ENCODE data around the gene MRM3. TPM values are rescaled to one million over a fixed set of nuclear protein-coding genes. Genes with fewer than 3 reads are reported as not detected.

MRM3 gene, protein sequence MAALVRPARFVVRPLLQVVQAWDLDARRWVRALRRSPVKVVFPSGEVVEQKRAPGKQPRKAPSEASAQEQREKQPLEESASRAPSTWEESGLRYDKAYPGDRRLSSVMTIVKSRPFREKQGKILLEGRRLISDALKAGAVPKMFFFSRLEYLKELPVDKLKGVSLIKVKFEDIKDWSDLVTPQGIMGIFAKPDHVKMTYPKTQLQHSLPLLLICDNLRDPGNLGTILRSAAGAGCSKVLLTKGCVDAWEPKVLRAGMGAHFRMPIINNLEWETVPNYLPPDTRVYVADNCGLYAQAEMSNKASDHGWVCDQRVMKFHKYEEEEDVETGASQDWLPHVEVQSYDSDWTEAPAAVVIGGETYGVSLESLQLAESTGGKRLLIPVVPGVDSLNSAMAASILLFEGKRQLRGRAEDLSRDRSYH
- total RNA-seq, result 10 to 100 TPM; 17.2 to 30.1 (median 19.5) TPM
- 10 to 100 TPM; 25.9 to 36.2 (median 28.3) TPM for polyA plus RNA-seq
- long read RNA-seq, donor 1, transcript MRM3-201 (4 exons, 1,809 nt), result major isoform, 24 of 25 reads
- long read RNA-seq, donor 1, partial matches to known transcripts, result 0 of 25 reads
- long read RNA-seq, donor 1, other reads (novel, unspliced or antisense), result 0 of 25 reads
- long read RNA-seq, donor 2, transcript MRM3-201 (4 exons, 1,809 nt), result major isoform, 54 of 67 reads
- long read RNA-seq, donor 2, partial matches to known transcripts, result 2 of 67 reads
- long read RNA-seq, donor 2, other reads (novel, unspliced or antisense), result 5 of 67 reads

DNA sequence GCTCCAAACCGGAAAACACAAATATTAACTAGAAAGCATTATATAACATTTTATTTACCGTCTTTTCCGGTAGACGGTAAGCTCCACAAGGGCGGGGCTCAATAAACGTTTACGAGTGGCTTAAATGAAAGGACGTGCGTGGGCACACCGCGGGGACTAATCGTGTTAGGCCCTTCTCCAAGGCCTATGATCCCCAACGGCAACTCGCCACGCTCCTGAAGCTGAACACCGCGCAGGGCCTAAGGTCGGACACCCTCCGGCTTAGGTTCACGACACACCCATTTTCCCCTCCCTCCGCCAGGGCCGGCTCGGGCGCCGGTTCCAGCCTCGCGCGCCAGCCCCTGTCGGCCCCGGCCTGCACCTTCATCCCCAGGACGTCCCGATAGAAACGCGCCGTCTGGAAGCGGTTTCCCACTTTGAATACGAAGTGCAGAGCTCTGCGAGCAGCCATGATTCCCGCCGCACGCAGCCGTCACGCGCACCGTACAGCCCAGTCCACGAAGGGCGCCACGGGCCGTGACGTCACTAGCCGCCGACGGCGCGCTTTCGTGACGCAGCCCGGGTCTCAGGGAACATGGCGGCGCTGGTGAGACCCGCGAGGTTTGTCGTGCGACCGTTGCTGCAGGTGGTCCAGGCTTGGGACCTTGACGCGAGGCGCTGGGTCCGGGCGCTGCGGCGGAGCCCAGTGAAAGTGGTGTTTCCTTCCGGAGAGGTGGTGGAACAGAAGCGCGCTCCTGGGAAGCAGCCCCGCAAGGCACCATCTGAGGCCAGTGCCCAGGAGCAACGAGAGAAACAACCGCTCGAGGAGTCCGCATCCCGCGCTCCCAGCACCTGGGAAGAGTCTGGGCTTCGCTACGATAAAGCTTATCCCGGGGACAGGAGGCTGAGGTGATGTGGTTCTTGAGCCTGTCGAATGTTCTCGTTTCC lies at the start of gene MRM3, which contains the start of gene GLOD4:
MRM3 (plus strand) TSS at position 549 of the 927 bp plus-strand sequence; CDS start at position 575, 26 bp downstream.
GLOD4 (minus strand) TSS at position 476 of the 927 bp plus-strand sequence; CDS start at position 451, 25 bp downstream.
- Histone ChIP-seq H3K27ac (peak within 1 kb of the TSS; percentile 92), H3K4me3 (peak within 1 kb of the TSS; percentile 100), H3K4me1 (peaks cover 32% of the 10 kb centered on the region), H3K36me3 (ENCODE audit: insufficient read depth in 1 of 2, low read depth in 1 of 2) (peaks cover 12 to 53% of the 10 kb centered on the region in 2 donors), H3K9me3 (no peaks in the 10 kb centered on the region), H3K27me3 (ENCODE audit: insufficient read depth in 3 of 3, low read length in 2 of 3) (no peaks in the 10 kb centered on the region)
- intact Hi-C loops (cut with DNase I), result no loop called here
- DNase-seq, result peak; percentile 95 to 96
- ATAC-seq, result peak; percentile 96 to 98 (median 98)
- TF ChIP-seq, protein P1, sequence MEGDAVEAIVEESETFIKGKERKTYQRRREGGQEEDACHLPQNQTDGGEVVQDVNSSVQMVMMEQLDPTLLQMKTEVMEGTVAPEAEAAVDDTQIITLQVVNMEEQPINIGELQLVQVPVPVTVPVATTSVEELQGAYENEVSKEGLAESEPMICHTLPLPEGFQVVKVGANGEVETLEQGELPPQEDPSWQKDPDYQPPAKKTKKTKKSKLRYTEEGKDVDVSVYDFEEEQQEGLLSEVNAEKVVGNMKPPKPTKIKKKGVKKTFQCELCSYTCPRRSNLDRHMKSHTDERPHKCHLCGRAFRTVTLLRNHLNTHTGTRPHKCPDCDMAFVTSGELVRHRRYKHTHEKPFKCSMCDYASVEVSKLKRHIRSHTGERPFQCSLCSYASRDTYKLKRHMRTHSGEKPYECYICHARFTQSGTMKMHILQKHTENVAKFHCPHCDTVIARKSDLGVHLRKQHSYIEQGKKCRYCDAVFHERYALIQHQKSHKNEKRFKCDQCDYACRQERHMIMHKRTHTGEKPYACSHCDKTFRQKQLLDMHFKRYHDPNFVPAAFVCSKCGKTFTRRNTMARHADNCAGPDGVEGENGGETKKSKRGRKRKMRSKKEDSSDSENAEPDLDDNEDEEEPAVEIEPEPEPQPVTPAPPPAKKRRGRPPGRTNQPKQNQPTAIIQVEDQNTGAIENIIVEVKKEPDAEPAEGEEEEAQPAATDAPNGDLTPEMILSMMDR (IDR thresholded peaks at IDR 0.05), result peak; percentile 14
- WGBS, 3 donors, result 0 to 1% (median 0%) methylated on average over 84 to 87 of the region's 87 CpGs

DNA sequence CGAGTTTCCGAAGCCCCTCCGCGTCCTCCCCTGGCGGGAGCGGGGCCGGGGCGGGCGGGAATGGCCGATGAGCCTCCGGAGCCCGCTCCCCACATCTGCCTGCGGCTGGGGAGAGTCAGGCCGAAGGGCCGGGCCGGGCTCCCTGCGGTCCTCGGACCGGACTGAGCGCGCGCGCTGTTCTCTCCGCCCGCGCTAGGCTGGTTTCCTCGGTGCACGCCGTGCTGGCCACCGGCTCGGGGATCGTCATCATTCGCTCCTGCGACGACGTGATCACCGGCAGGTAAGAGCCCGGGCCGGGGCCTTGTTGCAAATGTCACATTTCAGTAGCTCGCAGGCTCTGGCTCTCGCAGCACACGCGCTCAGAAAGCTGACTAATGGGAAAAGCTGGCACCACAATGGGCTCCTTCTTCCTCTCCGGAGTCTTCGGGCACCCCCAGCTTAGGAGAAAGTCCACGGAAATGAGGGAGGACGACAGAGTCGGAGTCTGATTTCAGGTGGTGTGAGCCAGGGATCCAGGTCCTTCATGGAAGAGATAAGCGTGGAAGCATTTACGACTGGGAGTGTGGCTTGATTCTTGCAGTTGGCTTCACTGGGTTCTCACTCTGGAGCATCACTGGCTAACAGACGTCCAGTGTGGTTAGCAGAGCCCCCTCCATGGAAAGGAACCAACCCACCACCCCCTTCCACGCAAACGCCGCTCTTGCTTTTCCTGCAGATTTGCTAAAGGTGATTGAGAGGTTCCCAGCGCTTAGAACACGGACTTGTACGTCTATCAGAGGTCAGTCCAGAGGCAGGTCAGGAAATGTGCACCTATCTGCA lies 49.0 kb upstream of the MRM3 start:
- no peaks in the 10 kb centered on the region for H3K9me3 ChIP-seq
- H3K27ac ChIP-seq, result peak overlapping the region; percentile 15
- peaks cover 0 to 1% (median 0%) of the 10 kb centered on the region in 3 donors for H3K27me3 ChIP-seq (ENCODE audit: insufficient read depth in 3 of 3, low read length in 2 of 3)
- peak; percentile 54 to 62 (median 56) for ATAC-seq
- peak; percentile 42 to 58 for DNase-seq
- peak overlapping the region; percentile 87 for H3K4me3 ChIP-seq
- no peaks in the 10 kb centered on the region for H3K4me1 ChIP-seq
- TF ChIP-seq, protein P1 (IDR thresholded peaks at IDR 0.05), result no peak
- WGBS, 3 donors, result 8 to 11% (median 10%) methylated on average over 48 to 57 of the region's 57 CpGs
- intact Hi-C loops (cut with DNase I), result no loop called here
- H3K36me3 ChIP-seq (ENCODE audit: insufficient read depth in 1 of 2, low read depth in 1 of 2), result no peaks in the 10 kb centered on the region

DNA sequence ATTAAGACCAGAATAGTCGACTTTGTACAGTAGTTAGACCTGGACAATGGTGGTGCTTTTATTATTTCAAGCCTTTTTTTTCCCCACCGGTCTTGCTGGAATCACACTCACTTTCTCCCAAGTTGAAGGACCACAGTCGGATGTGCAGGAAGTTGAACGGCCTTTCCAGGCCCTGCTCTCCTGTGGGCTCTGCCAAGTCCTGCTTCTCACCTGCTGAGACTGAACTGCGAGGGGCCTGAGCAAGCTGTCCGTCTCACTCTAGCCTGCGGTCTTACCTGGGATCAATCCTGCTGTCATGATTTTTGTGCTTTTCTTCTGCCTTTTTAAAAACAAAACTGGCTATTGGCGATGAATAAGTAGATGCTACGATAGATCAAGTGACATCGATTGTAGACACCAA lies 48.4 kb upstream of the MRM3 start:
- DNase-seq, result no peak
- ATAC-seq, result no peak
- Histone ChIP-seq H3K4me3 (peak overlapping the region; percentile 87), H3K4me1 (no peaks in the 10 kb centered on the region), H3K27ac (no peak overlapping the region), H3K9me3 (no peaks in the 10 kb centered on the region), H3K36me3 (ENCODE audit: insufficient read depth in 1 of 2, low read depth in 1 of 2) (no peaks in the 10 kb centered on the region), H3K27me3 (ENCODE audit: insufficient read depth in 3 of 3, low read length in 2 of 3) (peaks cover 0 to 1% (median 0%) of the 10 kb centered on the region in 3 donors)
- 75 to 80% (median 76%) methylated on average over 10 of the region's 10 CpGs for WGBS, 3 donors
- intact Hi-C loops (cut with DNase I), result no loop called here
- TF ChIP-seq, protein P1 (IDR thresholded peaks at IDR 0.05), result no peak

Measured in psoas muscle (tissue), 8 donors.